Lower lobe of right lung (tissue), 2 donors: Measurements from ENCODE around the gene LRGUK. TPM values are rescaled to one million over a fixed set of nuclear protein-coding genes. Genes with fewer than 3 reads are reported as not detected.
A peak's percentile ranks its signal among the peaks of the same experiment; 100 is the strongest.
"Not testable (repeated sequence)": the region's sequence is repeated elsewhere in the genome, so short reads cannot be mapped to it uniquely, and the experiment has no call there.

Source experiments
- ATAC-seq, 2 donors: fragments of 200-7000 bp; cut with Tn5 transposase; one replicate each; pipeline ENCODE4 v1.9.1; 2020 to 2022; ENCODE audit warnings: mild to moderate bottlenecking in 2 of 2, moderate library complexity in 2 of 2
- DNase-seq: peaks from one replicate; pipeline ENCODE4 v3.0.0-alpha.2; 2020
- H3K27ac ChIP-seq: fragments of 200-600 bp; one replicate; pipeline ENCODE4 v1.8.0; 2022
- H3K27me3 ChIP-seq: fragments of 200-600 bp; one replicate; pipeline ENCODE4 v1.8.0; 2022; ENCODE audit warnings: low read depth
- H3K36me3 ChIP-seq: fragments of 200-600 bp; one replicate; pipeline ENCODE4 v1.8.0; 2022; ENCODE audit warnings: mild to moderate bottlenecking
- H3K4me1 ChIP-seq: fragments of 200-600 bp; one replicate; pipeline ENCODE4 v1.8.0; 2022
- H3K4me3 ChIP-seq: fragments of 200-600 bp; one replicate; pipeline ENCODE4 v1.8.0; 2022; ENCODE audit warnings: mild to moderate bottlenecking
- H3K9me3 ChIP-seq: fragments of 200-600 bp; one replicate; pipeline ENCODE4 v1.8.0; 2022
- intact Hi-C: fragments of 100-400 bp; cut with DNase I; formaldehyde crosslinking; loops from one replicate; pipeline ENCODE4 v1.11.0; 2022
- total RNA-seq: library from RNA; stranded (reverse); fragmentation: NEBNext Ultra II Directional; extraction: Animal tissue kit (Norgen Biotek cat#: 25700); gene quantifications from one replicate; pipeline ENCODE4 v1.2.1, GENCODE V29; 2021
- TF ChIP-seq, protein P1 (sequence below): fragments of 200-600 bp; IDR thresholded peaks from one replicate; pipeline ENCODE4 v1.8.0; 2022; ENCODE audit warnings: antibody characterized with exemption, mild to moderate bottlenecking
- donor health status: DM: no; HTN: yes; CAD: no; lungs with severe emphysema.

LRGUK gene
- total RNA-seq, 1 donor from 2014 or later: 1.8 TPM

DNA sequence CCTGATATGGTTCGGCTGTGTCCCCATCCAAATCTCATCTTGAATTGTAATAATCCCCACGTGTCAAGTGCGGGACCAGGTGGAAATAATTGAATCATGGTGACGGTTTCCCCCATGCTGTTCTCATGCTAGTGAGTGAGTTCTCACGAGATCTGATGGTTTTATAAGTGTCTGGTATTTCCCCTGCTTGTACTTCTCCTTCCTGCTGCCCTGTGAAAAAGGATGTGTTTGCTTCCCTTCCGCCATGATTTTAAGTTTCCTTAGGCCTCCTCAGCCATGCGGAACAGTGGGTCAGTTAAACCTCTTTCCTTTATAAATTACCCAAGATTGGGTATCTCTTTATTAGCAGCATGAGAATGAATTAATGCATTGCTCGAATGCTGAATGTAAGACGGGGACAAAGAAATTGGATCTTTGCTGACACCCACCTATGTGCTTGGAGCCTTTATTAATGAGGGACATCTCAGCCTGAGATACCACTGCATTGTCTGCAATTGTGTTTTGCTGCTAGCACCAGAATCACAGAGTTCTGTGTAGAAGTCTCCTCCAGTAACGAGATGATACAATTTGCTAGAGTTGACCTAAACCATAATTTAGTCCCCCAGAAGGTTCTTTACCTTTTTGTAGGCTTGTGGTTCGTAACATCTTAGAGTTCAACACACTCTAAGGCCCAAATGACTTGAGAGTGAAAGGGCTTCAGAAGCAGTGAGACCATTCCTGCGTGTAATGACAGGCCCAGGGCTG lies 160.9 kb downstream of the LRGUK start:
- intact Hi-C loops: no loop called here
- H3K27ac ChIP-seq: no peak overlapping the region

DNA sequence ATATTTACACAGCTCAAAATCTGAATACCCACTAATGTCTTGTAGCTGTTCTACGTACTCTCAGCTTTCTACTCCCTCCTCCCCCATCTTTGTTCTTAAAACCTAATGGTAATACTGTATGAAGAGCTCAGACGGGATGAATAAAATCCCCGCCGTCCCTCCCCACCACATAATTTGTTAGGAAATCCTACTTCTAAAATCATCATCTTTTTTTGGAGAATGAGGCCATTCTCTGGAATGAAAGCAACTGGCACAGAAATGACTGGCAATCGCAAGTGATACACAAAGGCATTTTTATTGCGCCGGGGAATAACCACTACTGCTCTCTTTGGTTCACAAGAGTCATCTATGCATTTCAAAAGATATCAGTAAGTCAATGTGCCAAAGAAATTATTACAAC lies 162.3 kb downstream of the LRGUK start:
- H3K27ac ChIP-seq: no peak overlapping the region
- intact Hi-C loops: no loop called here
- ATAC-seq (no peak), DNase-seq (no peak)
- no peaks in the 10 kb centered on the region for H3K9me3 ChIP-seq
- H3K4me3 ChIP-seq: no peak overlapping the region
- H3K27me3 ChIP-seq: no peaks in the 10 kb centered on the region
- peaks cover 8% of the 10 kb centered on the region for H3K36me3 ChIP-seq
- TF ChIP-seq, protein P1, sequence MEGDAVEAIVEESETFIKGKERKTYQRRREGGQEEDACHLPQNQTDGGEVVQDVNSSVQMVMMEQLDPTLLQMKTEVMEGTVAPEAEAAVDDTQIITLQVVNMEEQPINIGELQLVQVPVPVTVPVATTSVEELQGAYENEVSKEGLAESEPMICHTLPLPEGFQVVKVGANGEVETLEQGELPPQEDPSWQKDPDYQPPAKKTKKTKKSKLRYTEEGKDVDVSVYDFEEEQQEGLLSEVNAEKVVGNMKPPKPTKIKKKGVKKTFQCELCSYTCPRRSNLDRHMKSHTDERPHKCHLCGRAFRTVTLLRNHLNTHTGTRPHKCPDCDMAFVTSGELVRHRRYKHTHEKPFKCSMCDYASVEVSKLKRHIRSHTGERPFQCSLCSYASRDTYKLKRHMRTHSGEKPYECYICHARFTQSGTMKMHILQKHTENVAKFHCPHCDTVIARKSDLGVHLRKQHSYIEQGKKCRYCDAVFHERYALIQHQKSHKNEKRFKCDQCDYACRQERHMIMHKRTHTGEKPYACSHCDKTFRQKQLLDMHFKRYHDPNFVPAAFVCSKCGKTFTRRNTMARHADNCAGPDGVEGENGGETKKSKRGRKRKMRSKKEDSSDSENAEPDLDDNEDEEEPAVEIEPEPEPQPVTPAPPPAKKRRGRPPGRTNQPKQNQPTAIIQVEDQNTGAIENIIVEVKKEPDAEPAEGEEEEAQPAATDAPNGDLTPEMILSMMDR: no peak
- no peaks in the 10 kb centered on the region for H3K4me1 ChIP-seq

More for the DNA sequence above, 160.9 kb downstream of the LRGUK start:
- no peak overlapping the region for H3K4me3 ChIP-seq
- no peaks in the 10 kb centered on the region for H3K36me3 ChIP-seq
- no peaks in the 10 kb centered on the region for H3K27me3 ChIP-seq
- ATAC-seq (no peak), DNase-seq (no peak)
- no peaks in the 10 kb centered on the region for H3K9me3 ChIP-seq
- no peaks in the 10 kb centered on the region for H3K4me1 ChIP-seq
- TF ChIP-seq, protein P1: no peak

DNA sequence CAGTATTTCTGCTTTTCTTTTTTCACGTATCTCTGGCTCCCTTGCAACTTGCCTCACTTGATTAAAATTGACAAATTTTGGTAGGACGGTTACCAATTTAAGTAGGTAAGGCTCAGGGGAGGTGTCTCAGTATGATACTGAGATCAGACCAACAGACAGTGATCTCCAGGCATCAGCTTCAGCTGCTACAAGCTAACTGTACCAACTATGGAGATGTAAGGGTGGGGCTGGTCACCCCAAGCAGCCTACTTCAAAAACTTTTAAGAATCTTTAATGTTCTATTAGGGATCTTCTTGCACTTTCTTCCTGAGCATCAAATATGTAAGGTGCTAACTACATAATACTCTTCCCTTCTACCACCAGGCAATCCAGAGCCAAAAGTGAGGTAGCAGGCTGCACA lies 162.7 kb downstream of the LRGUK start:
- DNase-seq (no peak), ATAC-seq (no peak)
- intact Hi-C loops: no loop called here
- H3K9me3 ChIP-seq: no peaks in the 10 kb centered on the region
- H3K4me3 ChIP-seq: no peak overlapping the region
- peaks cover 12% of the 10 kb centered on the region for H3K36me3 ChIP-seq
- no peak overlapping the region for H3K27ac ChIP-seq
- TF ChIP-seq, protein P1: no peak
- H3K27me3 ChIP-seq: no peaks in the 10 kb centered on the region
- no peaks in the 10 kb centered on the region for H3K4me1 ChIP-seq

DNA sequence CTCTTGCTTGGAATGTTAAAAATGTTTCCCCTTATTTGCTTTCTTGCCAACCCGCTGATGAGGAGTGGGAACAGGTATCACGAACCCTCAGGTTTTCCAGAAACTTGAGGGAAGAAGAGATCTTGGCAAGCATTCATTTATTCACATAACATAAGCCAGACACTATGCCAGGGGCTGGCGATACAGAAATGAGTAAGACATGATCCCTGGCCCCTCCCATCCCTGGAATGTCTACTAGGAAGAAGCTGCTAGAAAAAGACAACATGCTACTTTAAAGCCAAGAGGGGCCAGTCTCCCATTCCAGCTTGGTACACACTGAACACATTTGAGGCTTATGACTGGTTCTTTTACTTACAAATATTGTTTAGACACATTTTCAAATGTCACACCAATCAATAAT lies 163.1 kb downstream of the LRGUK start:
- no peaks in the 10 kb centered on the region for H3K9me3 ChIP-seq
- H3K27me3 ChIP-seq: no peaks in the 10 kb centered on the region
- peaks cover 16% of the 10 kb centered on the region for H3K36me3 ChIP-seq
- no peak overlapping the region for H3K4me3 ChIP-seq
- no peak overlapping the region for H3K27ac ChIP-seq
- H3K4me1 ChIP-seq: no peaks in the 10 kb centered on the region
- ATAC-seq: no peak
- TF ChIP-seq, protein P1: no peak
- DNase-seq: no peak
- intact Hi-C loops: no loop called here

DNA sequence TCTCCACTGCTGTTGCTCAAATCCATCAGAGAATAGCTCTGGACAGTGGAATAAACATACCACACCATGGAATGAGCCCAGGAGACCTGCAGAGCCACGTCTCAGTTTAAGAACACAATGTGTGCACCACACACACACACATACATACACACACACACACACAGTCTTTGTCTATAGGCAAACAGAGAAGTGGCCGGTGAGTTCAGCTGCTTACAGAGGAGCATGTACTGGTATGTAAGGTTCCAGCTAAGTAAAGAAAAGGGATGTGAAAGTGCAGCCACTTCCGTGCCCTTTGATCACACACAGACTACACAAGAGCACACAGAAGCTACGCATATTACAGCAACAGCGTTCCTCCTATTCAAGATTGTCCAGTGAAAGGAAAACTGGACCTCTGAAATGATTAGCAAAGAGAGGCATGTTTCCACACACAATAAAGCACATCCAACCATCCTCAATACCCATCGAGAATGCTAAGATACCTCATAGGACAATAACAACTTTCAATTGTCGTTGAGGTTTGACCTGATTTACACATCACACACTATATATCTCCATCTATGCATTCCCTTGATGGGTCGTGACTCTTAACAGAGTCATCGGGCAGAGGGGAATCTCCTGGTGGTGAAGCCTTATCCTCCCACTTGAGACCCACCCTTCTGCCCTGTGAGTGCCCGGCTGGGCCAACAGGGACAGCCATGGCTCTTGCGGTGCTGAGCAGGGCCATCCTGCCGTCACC lies 166.0 kb downstream of the LRGUK start:
- DNase-seq (peak; percentile 59), ATAC-seq (peak; percentile 85 to 91)
- Histone ChIP-seq H3K9me3 (no peaks in the 10 kb centered on the region), H3K27ac (no peak overlapping the region), H3K27me3 (no peaks in the 10 kb centered on the region), H3K36me3 (peaks cover 34% of the 10 kb centered on the region), H3K4me1 (no peaks in the 10 kb centered on the region), H3K4me3 (no peak overlapping the region)
- TF ChIP-seq, protein P1: no peak
- intact Hi-C loops: no loop called here

DNA sequence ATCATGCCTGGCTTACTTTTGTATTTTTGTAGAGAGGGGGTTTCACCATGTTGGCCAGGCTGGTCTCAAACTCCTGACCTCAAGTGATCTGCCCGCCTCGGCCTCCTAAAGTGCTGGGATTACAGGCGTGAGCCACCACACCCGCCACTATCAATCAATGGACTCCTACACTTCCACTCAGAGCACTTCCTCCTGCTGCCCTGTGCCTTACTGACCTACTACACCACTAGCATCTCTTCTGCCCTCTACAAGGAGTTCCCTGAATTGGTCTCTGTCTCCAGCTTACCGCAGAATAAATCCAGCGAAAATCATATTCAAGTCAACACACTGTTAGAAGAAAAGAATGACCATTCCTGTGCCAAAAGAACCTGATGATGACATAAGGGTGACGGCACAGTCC lies 168.8 kb downstream of the LRGUK start:
- H3K27ac ChIP-seq, H3K27me3 ChIP-seq, DNase-seq, H3K4me3 ChIP-seq, H3K4me1 ChIP-seq, intact Hi-C loops, H3K9me3 ChIP-seq: not testable (repeated sequence)
- peaks cover 53% of the 10 kb centered on the region for H3K36me3 ChIP-seq
- ATAC-seq: peak in 1 of 2 donors; percentile 57
